H9 (cell line): ENCODE measurements around the gene SRGAP3. TPM values are rescaled to one million over a fixed set of nuclear protein-coding genes. Genes with fewer than 3 reads are reported as not detected.

Experiments used
- DNase-seq: peaks from one replicate; pipeline ENCODE4 v3.0.0-alpha.2; 2017
- H2AFZ ChIP-seq: one replicate; pipeline ENCODE4 v1.6.1; 2013; ENCODE audit warnings: mild to moderate bottlenecking, low read length, control low read depth, moderate library complexity
- H2AK5ac ChIP-seq: 2 replicates; pipeline ENCODE4 v1.6.1; 2013; ENCODE audit warnings: low read length, control low read depth, mixed read lengths; ENCODE audit not compliant: insufficient read length
- H2BK120ac ChIP-seq: one replicate; pipeline ENCODE4 v1.6.1; 2013; ENCODE audit warnings: low read depth, mild to moderate bottlenecking, low read length, control low read depth, inconsistent platforms; ENCODE audit not compliant: poor library complexity, severe bottlenecking
- H2BK12ac ChIP-seq: 2 replicates; pipeline ENCODE4 v1.6.1; 2013; ENCODE audit warnings: low read length, control low read depth, mixed read lengths, low read depth; ENCODE audit not compliant: insufficient read length
- H2BK15ac ChIP-seq: 2 replicates; pipeline ENCODE4 v1.6.1; 2013; ENCODE audit warnings: low read depth, low read length, control low read depth
- H2BK20ac ChIP-seq: one replicate; pipeline ENCODE4 v1.6.1; 2013; ENCODE audit warnings: low read depth, mild to moderate bottlenecking, low read length, control low read depth, inconsistent platforms; ENCODE audit not compliant: poor library complexity, severe bottlenecking
- H2BK5ac ChIP-seq: 2 replicates; pipeline ENCODE4 v1.6.1; 2013; ENCODE audit warnings: low read length, control low read depth, mixed read lengths; ENCODE audit not compliant: insufficient read length
- H3K14ac ChIP-seq: 2 replicates; pipeline ENCODE4 v1.6.1; 2013; ENCODE audit warnings: low read length, control low read depth; ENCODE audit not compliant: insufficient read depth
- H3K18ac ChIP-seq: 2 replicates; pipeline ENCODE4 v1.6.1; 2013; ENCODE audit warnings: low read depth, mild to moderate bottlenecking, mixed read lengths, low read length, control low read depth; ENCODE audit not compliant: insufficient read length
- H3K23ac ChIP-seq: 2 replicates; pipeline ENCODE4 v1.6.1; 2013; ENCODE audit warnings: low read length, control low read depth, mixed read lengths, low read depth; ENCODE audit not compliant: insufficient read length
- H3K23me2 ChIP-seq: 2 replicates; pipeline ENCODE4 v1.6.1; 2013; ENCODE audit warnings: low read depth, mild to moderate bottlenecking, mixed read lengths, low read length, control low read depth; ENCODE audit not compliant: insufficient read length, poor library complexity, severe bottlenecking
- H3K27ac ChIP-seq: 2 replicates; pipeline ENCODE4 v1.5.1; 2013; ENCODE audit warnings: low read length, control low read depth, mixed read lengths, low read depth; ENCODE audit not compliant: insufficient read length
- H3K27me3 ChIP-seq: 2 replicates; pipeline ENCODE4 v1.6.1; 2013; ENCODE audit warnings: low read length, control low read depth, inconsistent platforms; ENCODE audit not compliant: insufficient read depth
- H3K4ac ChIP-seq: 2 replicates; pipeline ENCODE4 v1.6.1; 2013; ENCODE audit warnings: low read depth, mild to moderate bottlenecking, control low read depth, inconsistent platforms, low read length, moderate library complexity
- H3K4me1 ChIP-seq: 2 replicates; pipeline ENCODE4 v1.6.1; 2013; ENCODE audit warnings: low read length, control low read depth, inconsistent platforms; ENCODE audit not compliant: insufficient read depth
- H3K4me2 ChIP-seq: 2 replicates; pipeline ENCODE4 v1.6.1; 2013; ENCODE audit warnings: low read length, control low read depth, mixed read lengths; ENCODE audit not compliant: insufficient read length, insufficient read depth
- H3K56ac ChIP-seq: 2 replicates; pipeline ENCODE4 v1.6.1; 2013; ENCODE audit warnings: low read depth, mild to moderate bottlenecking, mixed read lengths, low read length, control low read depth; ENCODE audit not compliant: insufficient read length
- H3K79me1 ChIP-seq: 2 replicates; pipeline ENCODE4 v1.6.1; 2013; ENCODE audit warnings: low read depth, mild to moderate bottlenecking, moderate library complexity, low read length, control low read depth, inconsistent platforms; ENCODE audit not compliant: insufficient read depth, poor library complexity, severe bottlenecking
- H3K79me2 ChIP-seq: 2 replicates; pipeline ENCODE4 v1.6.1; 2013; ENCODE audit warnings: low read length, control low read depth, inconsistent platforms; ENCODE audit not compliant: insufficient read depth
- H3K9ac ChIP-seq: 2 replicates; pipeline ENCODE4 v1.6.1; 2013; ENCODE audit warnings: low read length, control low read depth, mixed read lengths; ENCODE audit not compliant: insufficient read length; ENCODE audit errors: extremely low read depth
- H3K9me3 ChIP-seq: one replicate; pipeline ENCODE4 v1.6.1; 2013; ENCODE audit warnings: low read depth, low read length, inconsistent platforms; ENCODE audit not compliant: control insufficient read depth
- H3T11ph ChIP-seq: one replicate; pipeline ENCODE4 v1.6.1; 2013; ENCODE audit warnings: mild to moderate bottlenecking, low read length, control low read depth, inconsistent platforms
- H4K20me1 ChIP-seq: one replicate; pipeline ENCODE4 v1.6.1; 2013; ENCODE audit not compliant: control insufficient read depth, insufficient read length, insufficient read depth
- H4K5ac ChIP-seq: 2 replicates; pipeline ENCODE4 v1.6.1; 2013; ENCODE audit warnings: low read depth, mild to moderate bottlenecking, mixed read lengths, low read length, control low read depth; ENCODE audit not compliant: insufficient read length
- H4K8ac ChIP-seq: replicated peaks from 2 replicates; pipeline ENCODE4 v1.6.1; 2013; ENCODE audit warnings: low read length, control low read depth, mixed read lengths, low read depth; ENCODE audit not compliant: insufficient read length
- H4K91ac ChIP-seq: 2 replicates; pipeline ENCODE4 v1.6.1; 2013; ENCODE audit warnings: low read depth, mild to moderate bottlenecking, moderate library complexity, mixed read lengths, low read length, control low read depth; ENCODE audit not compliant: insufficient read length
- H3K27ac Mint-ChIP-seq, 3 experiments: 2 replicates in 2 of 3; 3 replicates in 1 of 3; pipeline ENCODE4 v1.8.0; 2020 to 2021; ENCODE audit warnings: mixed read lengths in 3 of 3, mild to moderate bottlenecking in 1 of 3, moderate library complexity in 1 of 3
- H3K27me3 Mint-ChIP-seq: 2 replicates; pipeline ENCODE4 v1.8.0; 2021; ENCODE audit warnings: low read depth, mild to moderate bottlenecking, moderate library complexity, mixed read lengths
- H3K36me3 Mint-ChIP-seq, 3 experiments: 2 replicates in 2 of 3; 3 replicates in 1 of 3; pipeline ENCODE4 v1.8.0; 2020 to 2021; ENCODE audit warnings: low read depth in 3 of 3, mixed read lengths in 3 of 3; ENCODE audit not compliant: insufficient read depth in 1 of 3
- H3K4me1 Mint-ChIP-seq, 2 experiments: 2 replicates each; pipeline ENCODE4 v1.8.0; 2020; ENCODE audit warnings: mixed read lengths in 2 of 2
- H3K4me3 Mint-ChIP-seq, 2 experiments: 2 replicates in 1 of 2; 3 replicates in 1 of 2; pipeline ENCODE4 v1.8.0; 2020 to 2021; ENCODE audit warnings: mild to moderate bottlenecking in 2 of 2, mixed read lengths in 2 of 2, moderate library complexity in 1 of 2
- H3K9me3 Mint-ChIP-seq, 2 experiments: 2 replicates in 1 of 2; 3 replicates in 1 of 2; pipeline ENCODE4 v1.8.0; 2020; ENCODE audit warnings: mild to moderate bottlenecking in 2 of 2, mixed read lengths in 2 of 2, moderate library complexity in 1 of 2
- WGBS: extraction: QIAGEN DNeasy Blood & Tissue Kit; methylation state at CpG from one replicate; pipeline ENCODE4 v1.1.7; 2013; ENCODE audit warnings: missing lambda C conversion rate, low lambda C conversion rate, mixed read lengths; ENCODE audit not compliant: insufficient read length; ENCODE audit errors: extremely low coverage; 5-methylcytosine and 5-hydroxymethylcytosine counted together
- total RNA-seq: library from RNA; stranded (reverse); gene quantifications from 2 replicates; pipeline ENCODE4 v1.2.1, GENCODE V29; 2021
- TF ChIP-seq, protein P1 (sequence below): fragments of 200-600 bp; sonication (generic); conservative IDR thresholded peaks from 3 replicates; pipeline ENCODE4 v1.8.0; 2021; ENCODE audit warnings: antibody characterized with exemption, mild to moderate bottlenecking

The SRGAP3 gene
- total RNA-seq, 1 experiment from 2014 or later: 3.4 TPM

DNA sequence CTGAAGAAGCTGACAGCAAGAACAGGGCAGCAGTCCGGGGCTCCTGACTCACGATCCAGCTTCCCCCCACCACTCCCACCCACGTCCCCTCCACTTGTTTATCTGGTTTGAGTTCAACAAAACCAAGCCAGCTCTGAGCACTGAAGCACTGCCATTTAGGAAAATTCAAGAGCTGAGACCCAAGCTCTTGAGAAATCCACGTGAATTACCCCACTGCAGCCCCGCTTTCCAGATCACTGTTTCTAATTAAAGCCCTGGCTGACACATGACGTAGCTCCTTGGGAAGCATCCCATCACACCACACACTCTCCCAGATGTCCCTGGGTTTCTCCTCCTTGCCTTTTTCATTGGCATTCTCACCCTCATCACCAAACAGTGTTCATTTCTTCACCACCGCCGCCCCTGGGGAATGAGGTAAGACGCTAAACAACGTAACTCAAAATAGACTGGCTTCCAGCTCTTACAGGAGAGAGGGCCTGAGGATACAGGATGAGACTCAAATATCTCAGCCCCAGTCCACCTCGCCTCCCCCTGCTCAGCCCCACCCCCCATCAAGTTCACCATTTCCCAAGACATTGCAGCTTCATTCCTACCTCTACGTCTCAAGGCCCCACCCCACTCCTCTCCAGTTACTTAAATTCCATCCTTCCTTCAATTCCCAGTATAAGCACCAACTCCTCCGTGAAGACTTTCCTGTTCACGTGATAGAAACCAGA, 95.4 kb downstream of the SRGAP3 start:
- Mint-ChIP-seq H3K27me3 (peaks cover 11% of the 10 kb centered on the region), H3K36me3 (peaks cover 5 to 18% (median 12%) of the 10 kb centered on the region in 3 experiments; a peak in 6 of 7 replicates), H3K9me3 (peaks cover 17 to 18% of the 10 kb centered on the region in 2 experiments), H3K27ac (no peak overlapping the region), H3K4me1 (peaks cover 15 to 26% of the 10 kb centered on the region in 2 experiments), H3K4me3 (no peak overlapping the region)
- Histone ChIP-seq H3K79me2 (no peaks in the 10 kb centered on the region), H2BK120ac (no peak overlapping the region), H2BK5ac (no peak overlapping the region), H2BK15ac (no peak overlapping the region), H3K4me1 (no peaks in the 10 kb centered on the region), H3K27ac (no peak overlapping the region), H3K4me2 (no peak overlapping the region), H3K4ac (no peak overlapping the region; the same call in 1 of the 2 replicates), H2BK20ac (no peak overlapping the region), H4K5ac (no peak overlapping the region), H3K9ac (no peak overlapping the region), H4K91ac (no peak overlapping the region), H3K79me1 (no peaks in the 10 kb centered on the region), H3K9me3 (peaks cover 20% of the 10 kb centered on the region), H3K18ac (no peak overlapping the region), H3K27me3 (no peaks in the 10 kb centered on the region), H3K14ac (no peak overlapping the region), H2AFZ (no peak overlapping the region), H2AK5ac (no peak overlapping the region), H3K56ac (no peak overlapping the region), H4K8ac (no peak overlapping the region), H3K23ac (no peak overlapping the region), H4K20me1 (no peaks in the 10 kb centered on the region), H3T11ph (no peak overlapping the region), H3K23me2 (no peaks in the 10 kb centered on the region), H2BK12ac (no peak overlapping the region)
- TF ChIP-seq, protein P1, sequence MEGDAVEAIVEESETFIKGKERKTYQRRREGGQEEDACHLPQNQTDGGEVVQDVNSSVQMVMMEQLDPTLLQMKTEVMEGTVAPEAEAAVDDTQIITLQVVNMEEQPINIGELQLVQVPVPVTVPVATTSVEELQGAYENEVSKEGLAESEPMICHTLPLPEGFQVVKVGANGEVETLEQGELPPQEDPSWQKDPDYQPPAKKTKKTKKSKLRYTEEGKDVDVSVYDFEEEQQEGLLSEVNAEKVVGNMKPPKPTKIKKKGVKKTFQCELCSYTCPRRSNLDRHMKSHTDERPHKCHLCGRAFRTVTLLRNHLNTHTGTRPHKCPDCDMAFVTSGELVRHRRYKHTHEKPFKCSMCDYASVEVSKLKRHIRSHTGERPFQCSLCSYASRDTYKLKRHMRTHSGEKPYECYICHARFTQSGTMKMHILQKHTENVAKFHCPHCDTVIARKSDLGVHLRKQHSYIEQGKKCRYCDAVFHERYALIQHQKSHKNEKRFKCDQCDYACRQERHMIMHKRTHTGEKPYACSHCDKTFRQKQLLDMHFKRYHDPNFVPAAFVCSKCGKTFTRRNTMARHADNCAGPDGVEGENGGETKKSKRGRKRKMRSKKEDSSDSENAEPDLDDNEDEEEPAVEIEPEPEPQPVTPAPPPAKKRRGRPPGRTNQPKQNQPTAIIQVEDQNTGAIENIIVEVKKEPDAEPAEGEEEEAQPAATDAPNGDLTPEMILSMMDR: no peak
- peak; percentile 56 for DNase-seq
- WGBS: no CpG with 5 or more reads among the region's 14 CpGs
